ENCODE data around the gene RREB1.
A peak's percentile ranks its signal among the peaks of the same experiment; 100 is the strongest.

Gene RREB1

DNA sequence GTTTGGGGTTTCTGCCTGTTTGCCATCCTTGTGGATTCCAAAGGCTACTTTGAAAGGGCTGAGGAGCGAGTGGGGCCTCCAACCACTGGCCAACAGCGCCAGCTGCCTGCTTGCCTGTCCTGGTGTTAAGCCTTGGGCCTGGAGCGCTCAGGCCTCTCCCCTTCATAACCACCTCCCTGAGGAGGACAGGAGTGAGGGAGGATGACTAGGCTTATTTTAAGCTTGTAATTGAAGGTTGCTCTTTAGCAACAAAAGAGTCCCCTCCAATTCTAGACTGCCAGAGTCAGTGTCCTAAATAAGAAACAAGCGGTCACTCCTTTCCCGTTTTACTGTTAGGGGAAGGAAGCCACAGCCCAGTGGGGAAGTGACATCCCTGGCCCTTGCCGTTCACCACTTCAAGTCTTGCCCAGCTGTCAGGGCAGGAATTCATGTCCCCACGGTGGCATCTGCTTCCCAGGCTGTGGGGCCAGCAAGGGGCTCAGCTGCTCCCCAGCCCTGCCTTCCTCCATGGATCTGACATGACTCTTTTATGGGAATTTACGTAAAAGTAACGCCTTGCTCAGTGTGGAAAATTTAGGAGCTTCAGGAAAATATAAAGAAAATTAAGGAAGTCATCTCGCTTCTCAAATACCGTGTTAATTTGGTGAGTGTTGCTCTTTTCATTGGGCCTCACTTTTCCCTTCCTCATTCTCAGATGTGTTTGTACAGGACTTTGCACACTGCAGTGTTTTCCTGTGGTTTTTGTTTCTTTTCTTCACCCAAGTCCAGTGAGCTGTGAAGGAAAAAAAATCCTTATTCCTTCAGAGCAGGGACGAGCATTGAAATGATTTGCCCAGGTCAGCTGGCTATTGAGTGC is 147.4 kb downstream of the RREB1 start:
- no peaks in the 10 kb centered on the region for H3K9me3 ChIP-seq (ENCODE audit: control insufficient read depth, insufficient read depth, low read length)
- WGBS (ENCODE audit: insufficient coverage, insufficient read length): no CpG with 5 or more reads among the region's 12 CpGs
- H3K4me1 ChIP-seq (ENCODE audit: control insufficient read depth, insufficient read depth, low read length): peaks cover under 1% of the 10 kb centered on the region; the same call in 1 of the 2 replicates
- H3K36me3 ChIP-seq (ENCODE audit: control insufficient read depth, insufficient read depth, low read length): 0 out of 2 replicates have a peak, but pooled peaks cover 2% of the 10 kb centered on the region
- H3K27ac ChIP-seq (ENCODE audit: low read length): no peak overlapping the region
- no peak overlapping the region for H3K4me3 ChIP-seq (ENCODE audit: low read length)
- DNase-seq (ENCODE audit: low read depth, low spot score): no peak
- no peaks in the 10 kb centered on the region for H3K27me3 ChIP-seq (ENCODE audit: control insufficient read depth, insufficient read depth, low read length)

DNA sequence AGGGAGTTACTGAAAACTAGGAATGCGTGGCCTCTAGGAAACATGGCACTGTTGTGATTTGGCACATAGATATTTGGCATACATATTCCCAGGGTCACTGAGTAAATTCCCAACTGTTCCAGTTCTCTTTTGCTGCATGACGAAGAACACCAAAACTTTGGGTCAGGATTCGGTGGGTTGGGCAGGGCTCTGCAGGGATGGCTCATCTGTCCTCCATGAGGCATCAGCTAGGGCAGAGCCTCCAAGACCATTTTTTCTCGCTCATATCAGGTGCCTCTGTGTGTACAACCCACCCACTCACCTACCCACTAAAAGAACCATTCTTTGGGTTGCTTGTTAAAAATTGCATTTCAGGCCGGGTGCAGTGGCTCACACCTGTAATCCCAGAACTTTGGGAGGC is 148.2 kb downstream of the RREB1 start:
- DNase-seq (ENCODE audit: low read depth, low spot score): no peak
- peaks cover 3% of the 10 kb centered on the region; the same call in 1 of the 2 replicates for H3K4me1 ChIP-seq (ENCODE audit: control insufficient read depth, insufficient read depth, low read length)
- H3K27me3 ChIP-seq (ENCODE audit: control insufficient read depth, insufficient read depth, low read length): no peaks in the 10 kb centered on the region
- no peaks in the 10 kb centered on the region for H3K9me3 ChIP-seq (ENCODE audit: control insufficient read depth, insufficient read depth, low read length)
- H3K27ac ChIP-seq (ENCODE audit: low read length): no peak overlapping the region
- WGBS (ENCODE audit: insufficient coverage, insufficient read length): no CpG with 5 or more reads among the region's 5 CpGs
- H3K36me3 ChIP-seq (ENCODE audit: control insufficient read depth, insufficient read depth, low read length): 0 out of 2 replicates have a peak, but pooled peaks cover 2% of the 10 kb centered on the region
- H3K4me3 ChIP-seq (ENCODE audit: low read length): no peak overlapping the region

DNA sequence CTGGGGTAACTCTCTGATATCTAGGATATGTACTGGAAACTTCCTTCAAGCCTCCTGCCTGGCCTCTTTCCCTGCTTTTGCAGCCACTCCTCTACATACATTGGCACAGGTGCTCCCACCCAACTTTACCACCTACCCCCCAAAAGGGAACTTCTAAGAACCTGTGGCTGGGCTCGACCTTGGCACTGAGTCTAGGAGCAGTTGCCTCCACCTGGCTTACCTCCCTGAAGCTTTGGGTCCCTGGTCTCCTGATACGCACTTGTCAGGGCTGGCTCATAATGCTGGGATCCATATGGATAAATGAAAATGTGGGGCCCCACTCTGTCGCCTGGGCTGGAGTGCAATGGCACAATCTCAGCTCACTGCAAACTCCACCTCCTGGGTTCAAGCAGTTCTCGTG is 149.0 kb downstream of the RREB1 start:
- DNase-seq (ENCODE audit: low read depth, low spot score): no peak
- Histone ChIP-seq H3K27ac (ENCODE audit: low read length) (no peak overlapping the region), H3K4me1 (ENCODE audit: control insufficient read depth, insufficient read depth, low read length) (peaks cover 4% of the 10 kb centered on the region; the same call in 1 of the 2 replicates), H3K27me3 (ENCODE audit: control insufficient read depth, insufficient read depth, low read length) (no peaks in the 10 kb centered on the region), H3K36me3 (ENCODE audit: control insufficient read depth, insufficient read depth, low read length) (0 out of 2 replicates have a peak, but pooled peaks cover 2% of the 10 kb centered on the region), H3K4me3 (ENCODE audit: low read length) (no peak overlapping the region), H3K9me3 (ENCODE audit: control insufficient read depth, insufficient read depth, low read length) (no peaks in the 10 kb centered on the region)
- no CpG with 5 or more reads among the region's 4 CpGs for WGBS (ENCODE audit: insufficient coverage, insufficient read length)

DNA sequence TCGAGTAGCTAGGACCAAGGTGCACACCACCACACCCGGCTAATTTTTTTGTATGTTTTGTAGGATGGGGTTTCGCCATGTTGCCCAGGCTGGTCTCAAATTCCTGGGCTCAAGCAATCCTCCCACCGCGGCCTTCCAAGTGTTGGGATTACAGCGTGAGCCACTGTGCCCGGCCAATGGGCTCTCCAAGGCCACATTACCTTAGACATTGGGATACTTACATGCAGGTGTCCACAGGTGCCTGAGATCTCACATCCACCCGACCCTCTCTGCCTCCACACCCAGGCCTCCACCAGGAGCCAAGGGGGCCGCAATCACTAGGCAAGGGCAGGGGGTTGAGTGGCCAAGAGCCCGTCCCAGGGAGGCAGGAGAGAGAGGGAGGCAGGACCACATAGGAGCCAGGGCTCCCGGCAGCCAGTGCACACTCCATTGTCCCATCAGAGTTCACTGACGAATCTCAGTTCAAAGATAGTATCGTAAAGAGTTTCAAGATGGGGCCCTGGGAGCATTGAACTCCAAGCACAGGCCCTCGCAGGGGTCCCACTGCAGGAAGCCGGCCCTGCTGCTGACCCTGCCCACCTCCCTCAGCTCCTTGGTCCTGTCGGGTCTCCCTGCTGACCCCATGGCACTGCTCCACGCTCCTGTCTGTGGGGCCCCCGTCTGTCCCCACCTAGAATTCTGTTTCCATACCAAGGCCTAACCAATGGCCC is 149.9 kb downstream of the RREB1 start:
- Histone ChIP-seq H3K4me3 (ENCODE audit: low read length) (no peak overlapping the region), H3K9me3 (ENCODE audit: control insufficient read depth, insufficient read depth, low read length) (no peaks in the 10 kb centered on the region), H3K27me3 (ENCODE audit: control insufficient read depth, insufficient read depth, low read length) (no peaks in the 10 kb centered on the region), H3K27ac (ENCODE audit: low read length) (no peak overlapping the region), H3K36me3 (ENCODE audit: control insufficient read depth, insufficient read depth, low read length) (no peaks in the 10 kb centered on the region), H3K4me1 (ENCODE audit: control insufficient read depth, insufficient read depth, low read length) (peaks cover 7% of the 10 kb centered on the region; the same call in 1 of the 2 replicates)
- no CpG with 5 or more reads among the region's 18 CpGs for WGBS (ENCODE audit: insufficient coverage, insufficient read length)
- DNase-seq (ENCODE audit: low read depth, low spot score): no peak

DNA sequence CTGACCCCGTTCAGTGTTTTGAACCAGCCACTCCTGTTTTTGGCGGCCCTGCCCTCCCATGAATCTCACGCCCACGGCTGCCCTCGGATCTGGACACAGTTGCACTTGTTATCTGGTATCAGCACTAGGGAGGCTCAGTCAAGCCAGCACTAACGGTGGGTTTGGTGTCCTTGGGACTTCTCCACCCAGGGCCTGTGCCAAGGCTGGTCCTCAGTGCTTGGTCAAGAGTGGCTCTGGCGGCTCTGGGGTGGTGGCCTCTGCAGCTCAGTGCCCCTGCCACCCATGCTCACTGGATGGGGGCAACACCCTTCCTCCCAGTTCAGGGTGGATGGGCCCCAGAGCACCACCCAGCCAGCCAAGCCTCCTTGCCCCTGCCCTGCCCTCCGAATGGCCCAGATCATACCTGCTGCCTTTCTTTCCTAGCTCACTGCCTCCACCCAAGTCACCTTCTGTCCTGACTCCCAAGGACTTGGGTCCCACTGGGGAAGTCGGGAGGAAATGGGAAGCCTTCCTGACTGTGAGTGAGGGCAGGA is 150.5 kb downstream of the RREB1 start:
- H3K27ac ChIP-seq (ENCODE audit: low read length): no peak overlapping the region
- no CpG with 5 or more reads among the region's 9 CpGs for WGBS (ENCODE audit: insufficient coverage, insufficient read length)
- H3K27me3 ChIP-seq (ENCODE audit: control insufficient read depth, insufficient read depth, low read length): no peaks in the 10 kb centered on the region
- no peaks in the 10 kb centered on the region for H3K9me3 ChIP-seq (ENCODE audit: control insufficient read depth, insufficient read depth, low read length)
- no peak for DNase-seq (ENCODE audit: low read depth, low spot score)
- H3K4me3 ChIP-seq (ENCODE audit: low read length): no peak overlapping the region
- no peaks in the 10 kb centered on the region for H3K36me3 ChIP-seq (ENCODE audit: control insufficient read depth, insufficient read depth, low read length)
- H3K4me1 ChIP-seq (ENCODE audit: control insufficient read depth, insufficient read depth, low read length): peaks cover 7% of the 10 kb centered on the region; the same call in 1 of the 2 replicates

DNA sequence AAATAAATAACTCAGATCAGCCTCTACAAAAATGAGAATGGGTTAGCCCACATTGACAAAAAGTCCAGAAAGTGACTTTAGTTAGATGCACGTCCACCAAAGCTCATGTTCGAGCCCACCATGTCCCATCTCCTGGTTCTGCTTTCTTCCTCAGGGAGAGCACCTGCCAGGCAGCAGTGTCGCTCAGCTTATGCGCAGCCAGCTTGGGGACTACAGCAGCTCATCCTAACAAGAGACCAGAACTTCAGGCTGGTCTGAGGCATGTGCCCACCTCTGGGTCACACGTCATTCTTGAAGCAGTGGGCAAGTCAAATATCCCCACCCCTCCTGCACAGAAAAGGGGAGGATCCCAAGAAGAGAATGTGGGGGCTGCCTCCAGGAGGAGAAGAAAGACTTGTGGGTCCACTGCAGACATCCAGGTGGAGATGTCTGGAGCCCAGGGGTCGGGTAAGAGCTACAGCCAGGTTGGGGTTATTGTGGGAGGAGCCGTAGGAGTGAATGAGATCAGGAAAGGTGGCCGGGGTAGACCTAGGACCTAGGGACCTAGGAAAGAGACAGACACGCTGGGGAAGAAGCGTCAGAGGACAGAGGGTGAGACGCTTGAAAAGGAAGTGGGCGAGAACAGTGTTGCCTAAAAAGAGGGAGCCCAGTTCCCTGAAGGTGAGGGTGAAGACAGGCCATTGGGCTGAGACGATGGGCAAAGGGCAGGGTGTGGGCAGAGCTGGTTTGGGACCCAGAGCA is 152.7 kb downstream of the RREB1 start:
- WGBS (ENCODE audit: insufficient coverage, insufficient read length): no CpG with 5 or more reads among the region's 13 CpGs
- Histone ChIP-seq H3K4me3 (ENCODE audit: low read length) (peak overlapping the region; percentile 47; the same call in 1 of the 2 replicates), H3K4me1 (ENCODE audit: control insufficient read depth, insufficient read depth, low read length) (peaks cover 7% of the 10 kb centered on the region; the same call in 1 of the 2 replicates), H3K27ac (ENCODE audit: low read length) (no peak overlapping the region), H3K9me3 (ENCODE audit: control insufficient read depth, insufficient read depth, low read length) (no peaks in the 10 kb centered on the region), H3K36me3 (ENCODE audit: control insufficient read depth, insufficient read depth, low read length) (no peaks in the 10 kb centered on the region), H3K27me3 (ENCODE audit: control insufficient read depth, insufficient read depth, low read length) (no peaks in the 10 kb centered on the region)
- DNase-seq (ENCODE audit: low read depth, low spot score): no peak

DNA sequence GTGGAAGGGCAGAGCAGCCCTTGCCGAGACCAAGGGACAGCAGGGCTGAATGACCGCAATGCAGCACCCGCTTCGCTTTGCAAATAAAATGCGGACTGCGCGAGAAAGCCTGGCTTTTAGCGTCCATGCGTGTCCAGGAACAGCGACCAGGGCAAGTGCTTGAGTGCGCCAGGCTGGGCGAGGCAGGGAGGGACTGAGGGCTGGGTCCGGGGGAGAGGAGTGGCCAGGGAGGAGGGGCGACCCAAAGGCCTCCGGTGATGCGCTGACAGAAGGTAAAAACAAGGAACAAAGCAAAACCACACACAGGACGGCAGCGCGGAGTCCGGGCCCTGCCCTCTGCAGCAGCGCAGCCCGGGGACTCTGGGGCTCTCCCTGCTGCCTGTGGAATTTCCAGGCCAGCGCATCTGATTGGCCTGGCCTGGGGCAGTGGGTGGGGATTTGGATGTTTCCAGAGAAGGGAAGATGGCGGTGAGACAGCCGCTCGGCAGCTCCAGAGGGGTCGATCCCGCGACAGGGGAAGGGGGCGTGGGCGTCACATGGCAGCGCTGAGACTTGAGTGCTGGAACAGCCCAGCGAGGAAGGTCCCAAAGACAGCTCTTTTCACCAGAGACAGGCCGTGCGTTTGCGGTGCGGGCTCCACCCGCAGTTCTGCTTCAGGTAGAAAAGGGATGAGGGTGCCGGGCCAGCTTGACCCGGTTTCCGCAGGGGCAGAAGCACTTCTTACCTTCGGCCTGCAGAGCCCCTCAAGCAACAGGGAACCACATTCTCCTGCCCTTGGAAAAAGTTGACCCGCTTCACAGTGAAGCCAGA is 153.5 kb downstream of the RREB1 start:
- peak overlapping the region; percentile 47; the same call in 1 of the 2 replicates for H3K4me3 ChIP-seq (ENCODE audit: low read length)
- H3K27ac ChIP-seq (ENCODE audit: low read length): no peak overlapping the region
- DNase-seq (ENCODE audit: low read depth, low spot score): peak; percentile 85
- H3K27me3 ChIP-seq (ENCODE audit: control insufficient read depth, insufficient read depth, low read length): no peaks in the 10 kb centered on the region
- no peaks in the 10 kb centered on the region for H3K9me3 ChIP-seq (ENCODE audit: control insufficient read depth, insufficient read depth, low read length)
- no CpG with 5 or more reads among the region's 43 CpGs for WGBS (ENCODE audit: insufficient coverage, insufficient read length)
- peaks cover 7% of the 10 kb centered on the region; the same call in 1 of the 2 replicates for H3K4me1 ChIP-seq (ENCODE audit: control insufficient read depth, insufficient read depth, low read length)
- no peaks in the 10 kb centered on the region for H3K36me3 ChIP-seq (ENCODE audit: control insufficient read depth, insufficient read depth, low read length)

DNA sequence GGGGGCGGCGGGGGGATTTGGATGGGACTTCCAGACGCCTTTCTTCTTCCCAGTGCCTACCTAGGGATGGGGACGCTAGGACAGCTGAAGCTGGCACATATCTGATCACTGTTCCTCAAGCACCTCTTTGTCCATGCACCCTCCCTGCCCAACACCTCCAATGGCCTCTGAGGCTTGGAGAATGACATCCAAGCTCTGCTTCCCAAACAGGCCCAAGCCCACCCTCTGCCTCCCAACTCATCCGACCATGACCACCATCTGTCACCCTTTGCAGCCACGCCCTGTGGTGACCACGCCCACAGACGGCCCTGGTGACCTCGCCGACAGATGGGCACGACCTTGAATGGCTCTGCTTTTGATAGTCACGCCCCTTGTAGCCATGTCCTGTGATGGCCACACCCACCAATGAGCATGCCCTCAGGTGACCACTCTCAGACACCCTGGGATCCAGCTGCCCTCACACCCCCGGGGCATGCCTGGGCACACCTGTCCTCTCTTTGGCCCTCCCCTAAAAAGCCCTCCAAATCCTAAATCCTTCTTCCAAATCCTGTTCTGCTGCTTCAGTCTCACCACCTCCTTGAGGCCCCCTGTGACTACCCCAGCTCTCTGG is 154.2 kb downstream of the RREB1 start:
- peak overlapping the region; percentile 47; the same call in 1 of the 2 replicates for H3K4me3 ChIP-seq (ENCODE audit: low read length)
- no peak overlapping the region for H3K27ac ChIP-seq (ENCODE audit: low read length)
- no CpG with 5 or more reads among the region's 13 CpGs for WGBS (ENCODE audit: insufficient coverage, insufficient read length)
- peaks cover 7% of the 10 kb centered on the region; the same call in 1 of the 2 replicates for H3K4me1 ChIP-seq (ENCODE audit: control insufficient read depth, insufficient read depth, low read length)
- no peak for DNase-seq (ENCODE audit: low read depth, low spot score)
- no peaks in the 10 kb centered on the region for H3K27me3 ChIP-seq (ENCODE audit: control insufficient read depth, insufficient read depth, low read length)
- no peaks in the 10 kb centered on the region for H3K9me3 ChIP-seq (ENCODE audit: control insufficient read depth, insufficient read depth, low read length)
- H3K36me3 ChIP-seq (ENCODE audit: control insufficient read depth, insufficient read depth, low read length): no peaks in the 10 kb centered on the region

DNA sequence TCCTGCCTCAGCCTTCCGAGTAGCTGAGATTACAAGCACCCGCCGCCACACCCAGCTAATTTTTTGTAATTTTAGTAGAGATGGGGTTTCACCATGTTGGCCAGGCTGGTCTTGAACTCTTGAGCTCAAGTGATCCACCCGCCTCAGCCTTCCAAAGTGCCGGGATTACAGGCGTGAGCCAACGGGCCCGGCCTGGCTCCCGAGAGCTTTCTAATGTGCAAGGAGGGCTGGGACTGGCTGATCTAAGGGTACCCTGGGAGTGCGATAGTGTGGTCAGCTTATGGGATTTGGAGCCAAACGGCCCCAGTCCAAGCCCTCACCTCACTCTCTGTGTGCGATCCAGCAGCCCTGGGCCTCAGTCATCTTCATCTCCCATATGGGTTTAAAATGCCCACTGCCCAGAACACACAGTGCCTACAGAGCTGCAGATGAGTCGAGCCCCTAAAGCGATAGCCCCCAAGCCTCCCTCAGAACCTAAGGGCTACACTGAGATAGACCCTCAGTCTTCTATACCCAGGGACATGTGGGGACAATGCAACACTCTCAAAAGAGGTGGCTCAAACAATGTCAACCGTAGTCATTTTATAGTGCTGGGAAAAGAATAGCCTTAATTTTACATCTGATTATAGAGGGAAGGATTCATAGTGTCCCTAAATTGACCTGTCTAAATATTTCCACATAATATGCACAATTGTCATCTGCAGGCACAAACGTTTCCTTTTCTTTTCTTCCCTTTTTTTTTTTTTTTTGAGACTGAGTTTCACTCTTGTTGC is 155.2 kb downstream of the RREB1 start:
- no peak overlapping the region for H3K4me3 ChIP-seq (ENCODE audit: low read length)
- DNase-seq (ENCODE audit: low read depth, low spot score): no peak
- no peaks in the 10 kb centered on the region for H3K36me3 ChIP-seq (ENCODE audit: control insufficient read depth, insufficient read depth, low read length)
- no peaks in the 10 kb centered on the region for H3K27me3 ChIP-seq (ENCODE audit: control insufficient read depth, insufficient read depth, low read length)
- no CpG with 5 or more reads among the region's 16 CpGs for WGBS (ENCODE audit: insufficient coverage, insufficient read length)
- H3K4me1 ChIP-seq (ENCODE audit: control insufficient read depth, insufficient read depth, low read length): peaks cover 7% of the 10 kb centered on the region; the same call in 1 of the 2 replicates
- H3K9me3 ChIP-seq (ENCODE audit: control insufficient read depth, insufficient read depth, low read length): no peaks in the 10 kb centered on the region
- no peak overlapping the region for H3K27ac ChIP-seq (ENCODE audit: low read length)
